HepG2 (cell line): ENCODE data around the gene MTG1. TPM values are rescaled to one million over a fixed set of nuclear protein-coding genes. Genes with fewer than 3 reads are reported as not detected.
A peak's percentile ranks its signal among the peaks of the same experiment; 100 is the strongest.

Experiments used
- GMEB1 ChIP-seq: sonication (generic); formaldehyde crosslinking; IDR thresholded peaks from 2 replicates; pipeline ENCODE4 v1.5.1; 2020; ENCODE audit warnings: missing genetic modification reagents, mild to moderate bottlenecking, borderline replicate concordance
- GMEB2 ChIP-seq: IDR thresholded peaks from 2 replicates; pipeline ENCODE4 v1.6.1; 2016; ENCODE audit warnings: missing biosample characterization, missing genetic modification reagents, low read depth
- HMGA1 ChIP-seq: sonication (generic); formaldehyde crosslinking; conservative IDR thresholded peaks from 2 replicates; pipeline ENCODE4 v1.4.0; 2020; ENCODE audit warnings: missing genetic modification reagents
- HNRNPK ChIP-seq: fragments of 200-400 bp; formaldehyde crosslinking; IDR thresholded peaks from 2 replicates; pipeline ENCODE4 v1.6.1; 2018; ENCODE audit warnings: low read length, low read depth, moderate library complexity, mild to moderate bottlenecking; ENCODE audit not compliant: poor library complexity, severe bottlenecking
- SRSF9 ChIP-seq: fragments of 200-400 bp; formaldehyde crosslinking; IDR thresholded peaks from 2 replicates; pipeline ENCODE4 v1.6.1; 2018; ENCODE audit warnings: borderline replicate concordance, mild to moderate bottlenecking, low read depth, low read length; ENCODE audit not compliant: insufficient read depth, poor library complexity, severe bottlenecking
- TFAP4 ChIP-seq: sonication (generic); IDR thresholded peaks from 2 replicates; pipeline ENCODE4 v1.6.1; 2016; ENCODE audit warnings: low read depth, borderline replicate concordance
- TMF1 ChIP-seq: sonication (generic); formaldehyde crosslinking; IDR thresholded peaks from 2 replicates; pipeline ENCODE4 v1.8.1; 2022; ENCODE audit warnings: low read depth, missing genetic modification reagents
- USF2 ChIP-seq, 2 experiments: sonication (generic) in 1 of 2; formaldehyde crosslinking in 1 of 2; IDR thresholded peaks; 2 replicates each; pipeline versions ENCODE4 v1.5.1 to v1.6.1; 2011 to 2020; ENCODE audit warnings: borderline replicate concordance in 1 of 2, low read depth in 1 of 2, low read length in 1 of 2, mild to moderate bottlenecking in 1 of 2, missing genetic modification reagents in 1 of 2, moderate library complexity in 1 of 2
- ZFP91 ChIP-seq: sonication (generic); formaldehyde crosslinking; IDR thresholded peaks from 2 replicates; pipeline ENCODE4 v1.9.0; 2022; ENCODE audit warnings: missing genetic modification reagents, mild to moderate bottlenecking, borderline replicate concordance
- ZNF263 ChIP-seq: sonication (generic); formaldehyde crosslinking; IDR thresholded peaks from 2 replicates; pipeline ENCODE4 v1.4.0; 2020; ENCODE audit warnings: missing genetic modification reagents
- ZNF710 ChIP-seq: sonication (generic); formaldehyde crosslinking; IDR thresholded peaks from 2 replicates; pipeline ENCODE4 v1.5.0; 2020; ENCODE audit warnings: mild to moderate bottlenecking, missing genetic modification reagents, borderline replicate concordance
- ZNF788 ChIP-seq: sonication (generic); formaldehyde crosslinking; IDR thresholded peaks from 2 replicates; pipeline ENCODE4 v1.5.0; 2020; ENCODE audit warnings: mild to moderate bottlenecking, missing genetic modification reagents, borderline replicate concordance
- ZUFSP ChIP-seq: sonication (generic); formaldehyde crosslinking; IDR thresholded peaks from 2 replicates; pipeline ENCODE4 v1.9.0; 2021; ENCODE audit warnings: missing genetic modification reagents, mild to moderate bottlenecking, borderline replicate concordance
- polyA plus RNA-seq, 8 experiments: library from polyadenylated mRNA; depleted of rRNA in 3 of 8; stranded (reverse) in 7 of 8; unstranded in 1 of 8; fragments of >200 nt; fragmentation: Illumina TruSeq in 4 of 8; extraction: Trizol in 4 of 8; gene quantifications; 2 replicates each; pipeline versions ENCODE4 v1.2.1 to v1.2.3, GENCODE V29; 2011 to 2016; ENCODE audit warnings: low read depth in 4 of 8, missing spikeins in 1 of 8, mixed read lengths in 1 of 8; ENCODE audit not compliant: insufficient read depth in 1 of 8
- total RNA-seq, 5 experiments: library from RNA; depleted of rRNA; stranded (reverse); fragments of >200 nt; fragmentation: Illumina TruSeq; extraction: Trizol; gene quantifications; 2 replicates each; pipeline ENCODE4 v1.2.3, GENCODE V29; 2016; ENCODE audit warnings: low read depth in 1 of 5

Gene MTG1
- total and polyA plus RNA-seq, 2 of the 13 experiments (the other 11 are each of a cell fraction or from before 2014, with no cell fraction given): 42.0 to 103 TPM

GRCh38 chr10:133358162-133358924, 35.6 kb upstream of the MTG1 start (continued):
- no peak for TF ChIP-seq GMEB1 (CRISPR knock-in tag)
- no peak for TF ChIP-seq USF2 (IDR thresholded peaks at IDR 0.05; ENCODE audit: low read depth, low read length)
- TF ChIP-seq USF2 (CRISPR knock-in tag; IDR thresholded peaks at IDR 0.05; ENCODE audit: borderline replicate concordance): no peak
- peak; percentile 14; the same call in 1 of the 2 replicates for TF ChIP-seq ZNF263
- no peak for TF ChIP-seq HMGA1 (CRISPR knock-in tag)
- TF ChIP-seq SRSF9: no peak
- no peak; the same call in 1 of the 2 replicates for TF ChIP-seq ZFP91 (CRISPR knock-in tag)
- no peak for TF ChIP-seq ZNF710 (CRISPR knock-in tag)
- peak; percentile 72; the same call in 1 of the 2 replicates for TF ChIP-seq ZNF788 (CRISPR knock-in tag)
- TF ChIP-seq GMEB2 (CRISPR knock-in tag): no peak
- peak; percentile 98 for TF ChIP-seq TFAP4
- peak; percentile 12 for TF ChIP-seq HNRNPK
- 0 out of 2 replicates have a peak, but pooled peaks have one; percentile 58 for TF ChIP-seq ZUFSP (CRISPR knock-in tag)
- no peak for TF ChIP-seq TMF1
